Kidney epithelial cell (primary cell): ENCODE data around the gene ADAMTS19. TPM values are rescaled to one million over a fixed set of nuclear protein-coding genes. Genes with fewer than 3 reads are reported as not detected.

Experiments
- DNase-seq: peaks from one replicate; pipeline ENCODE4 v3.0.0-alpha.2; 2010; ENCODE audit warnings: low read depth
- H3K27me3 ChIP-seq: 2 replicates; pipeline ENCODE4 v1.6.0; 2011; ENCODE audit warnings: low read length; ENCODE audit not compliant: control insufficient read depth, insufficient read depth
- H3K36me3 ChIP-seq: 2 replicates; pipeline ENCODE4 v1.5.1; 2011; ENCODE audit warnings: low read length; ENCODE audit not compliant: control insufficient read depth, insufficient read depth
- H3K4me3 ChIP-seq: 2 replicates; pipeline ENCODE4 v1.5.1; 2011; ENCODE audit warnings: low read depth, mild to moderate bottlenecking, control low read depth, low read length
- CTCF ChIP-seq: IDR thresholded peaks from 2 replicates; pipeline ENCODE4 v1.5.1; 2011; ENCODE audit warnings: mild to moderate bottlenecking, moderate library complexity, low read length, control low read depth, inconsistent platforms; ENCODE audit not compliant: insufficient read depth, poor library complexity, severe bottlenecking
- total RNA-seq: library from RNA; depleted of rRNA; stranded (reverse); fragments of >200 nt; gene quantifications from 2 replicates; pipeline ENCODE4 v1.2.3, GENCODE V29; 2015

Gene ADAMTS19
- total RNA-seq, 1 donor from 2014 or later: 0.21 TPM

GRCh38 chr5:129767927-129768380, 307.9 kb downstream of the ADAMTS19 start:
- peak; percentile 97 for TF ChIP-seq CTCF
- Histone ChIP-seq H3K36me3 (no peaks in the 10 kb centered on the region), H3K27me3 (no peaks in the 10 kb centered on the region), H3K4me3 (no peak overlapping the region)
- DNase-seq: peak; percentile 39

GRCh38 chr5:129768735-129769134, 308.6 kb downstream of the ADAMTS19 start:
- no peaks in the 10 kb centered on the region for H3K27me3 ChIP-seq
- no peaks in the 10 kb centered on the region for H3K36me3 ChIP-seq
- no peak for DNase-seq
- no peak overlapping the region for H3K4me3 ChIP-seq
- no peak for TF ChIP-seq CTCF

- DNase-seq: no peak
- TF ChIP-seq CTCF: no peak
- no peak overlapping the region for H3K4me3 ChIP-seq
- no peaks in the 10 kb centered on the region for H3K36me3 ChIP-seq
- H3K27me3 ChIP-seq: no peaks in the 10 kb centered on the region
Measured at GRCh38 chr5:129770024-129770820, 310.1 kb downstream of the ADAMTS19 start.

- peak; percentile 28 for DNase-seq
- Histone ChIP-seq H3K36me3 (no peaks in the 10 kb centered on the region), H3K27me3 (no peaks in the 10 kb centered on the region), H3K4me3 (no peak overlapping the region)
- TF ChIP-seq CTCF: peak; percentile 77
Measured at GRCh38 chr5:129771058-129771838, 311.1 kb downstream of the ADAMTS19 start.

- no peak for TF ChIP-seq CTCF
- no peaks in the 10 kb centered on the region for H3K27me3 ChIP-seq
- no peak for DNase-seq
- H3K36me3 ChIP-seq: no peaks in the 10 kb centered on the region
- no peak overlapping the region for H3K4me3 ChIP-seq
Measured at GRCh38 chr5:129773376-129773775, 313.3 kb downstream of the ADAMTS19 start.
